ENCODE results near the gene GJA3.

The GJA3 gene

DNA sequence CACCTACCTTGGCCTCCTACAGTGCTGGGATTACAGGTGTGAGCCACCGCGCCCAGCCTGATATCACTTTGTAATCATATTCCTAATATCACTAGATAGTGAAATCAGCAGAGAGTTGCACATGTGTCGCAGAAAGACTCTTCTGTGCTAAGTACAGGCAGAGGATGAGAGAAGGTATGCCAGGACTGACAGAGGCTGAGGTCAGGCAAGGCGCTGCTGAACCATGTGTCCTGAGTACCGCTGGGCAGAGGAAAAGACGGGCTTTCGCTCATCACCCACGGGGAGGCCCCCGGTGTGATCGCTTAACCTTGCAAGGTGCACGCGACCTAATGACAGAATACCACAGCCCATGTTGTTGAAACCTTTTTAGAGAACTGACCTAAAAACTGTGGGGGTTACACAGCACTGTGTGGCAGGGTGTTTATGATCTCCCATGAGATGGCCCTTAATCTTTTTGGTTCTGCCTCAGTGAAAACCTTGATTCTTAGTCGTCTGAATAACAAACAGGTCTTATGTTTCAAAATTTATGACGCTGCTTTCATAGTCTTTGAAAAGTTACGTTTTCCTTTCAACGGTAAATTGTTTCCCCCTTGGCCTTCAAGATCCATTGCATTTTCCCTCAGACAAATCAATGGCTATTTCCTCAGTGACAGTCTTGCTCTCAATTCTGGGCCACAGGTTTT lies 12.2 kb downstream of the GJA3 start:
- DNase-seq = no peak

DNA sequence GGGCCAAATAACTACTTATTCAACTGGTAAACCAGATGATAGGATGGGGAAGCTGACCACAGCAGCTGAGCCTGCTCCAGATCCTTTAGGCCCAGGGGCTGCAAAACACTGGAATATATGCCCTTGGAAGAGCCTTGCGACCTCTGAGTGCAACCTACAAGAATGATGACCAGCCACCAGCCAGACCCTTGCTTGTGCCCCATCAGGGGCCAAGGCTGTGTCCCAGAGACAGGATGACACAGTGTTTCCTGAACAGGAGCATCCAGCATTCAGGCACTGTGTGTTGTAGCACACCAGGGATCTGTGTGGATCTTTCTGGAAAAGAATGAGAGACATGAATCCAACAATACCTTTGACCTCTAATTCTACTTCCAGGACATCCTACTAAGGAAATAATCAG lies 14.5 kb downstream of the GJA3 start:
- DNase-seq = no peak

DNA sequence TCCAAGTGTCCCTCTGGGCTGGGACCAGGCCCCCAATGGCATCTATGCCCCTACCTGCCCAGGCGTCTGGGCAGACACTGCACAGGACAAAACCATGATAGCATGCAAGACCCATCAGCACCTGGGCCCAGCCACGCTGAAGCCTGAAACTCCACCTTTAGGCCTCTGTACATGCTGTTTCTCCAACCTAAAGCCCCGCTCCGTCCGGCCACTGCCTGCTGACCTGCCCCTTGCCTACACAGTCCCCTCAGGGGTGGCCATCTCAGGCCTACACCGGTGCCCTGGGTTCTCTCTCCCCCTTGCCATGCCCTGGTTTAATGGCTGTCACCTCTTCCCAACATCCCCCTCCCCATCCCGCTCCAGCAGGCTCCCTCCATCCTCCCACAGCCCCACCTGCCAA lies 15.3 kb downstream of the GJA3 start:
- no peak for DNase-seq

DNA sequence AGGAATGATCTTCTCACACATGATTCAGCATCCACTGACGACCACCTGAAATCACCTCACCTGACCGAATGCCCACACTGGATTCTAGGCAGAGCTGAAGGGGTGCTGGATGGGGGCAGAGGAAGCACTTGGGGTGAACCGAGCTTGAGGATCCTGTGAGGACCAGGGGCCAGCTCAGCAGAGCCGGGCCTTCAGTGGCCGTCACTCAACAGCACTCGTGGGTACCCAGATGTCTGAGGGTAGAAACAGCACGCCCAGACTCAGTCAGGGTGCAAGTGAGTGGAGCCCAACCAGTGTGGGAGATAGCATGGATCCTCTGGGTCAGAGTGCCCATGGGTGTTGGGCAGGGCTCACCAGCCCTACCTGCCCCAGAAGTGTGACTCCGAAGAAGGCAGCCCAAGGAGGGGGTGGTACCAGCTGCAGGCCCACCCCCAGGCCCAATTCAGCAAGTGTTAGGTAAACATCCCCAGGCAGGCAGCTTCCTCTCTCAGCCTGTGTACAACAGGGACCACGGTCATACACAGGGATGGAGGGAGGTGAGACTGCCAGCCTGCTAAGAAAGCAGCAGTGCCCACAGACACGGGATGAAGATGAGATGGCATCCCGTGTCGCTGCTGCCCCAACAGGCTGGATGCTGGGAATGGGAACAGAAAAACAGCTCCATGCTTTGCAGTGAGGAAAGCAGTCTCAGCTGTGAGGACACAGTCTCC lies 16.6 kb downstream of the GJA3 start:
- no peak for DNase-seq

DNA sequence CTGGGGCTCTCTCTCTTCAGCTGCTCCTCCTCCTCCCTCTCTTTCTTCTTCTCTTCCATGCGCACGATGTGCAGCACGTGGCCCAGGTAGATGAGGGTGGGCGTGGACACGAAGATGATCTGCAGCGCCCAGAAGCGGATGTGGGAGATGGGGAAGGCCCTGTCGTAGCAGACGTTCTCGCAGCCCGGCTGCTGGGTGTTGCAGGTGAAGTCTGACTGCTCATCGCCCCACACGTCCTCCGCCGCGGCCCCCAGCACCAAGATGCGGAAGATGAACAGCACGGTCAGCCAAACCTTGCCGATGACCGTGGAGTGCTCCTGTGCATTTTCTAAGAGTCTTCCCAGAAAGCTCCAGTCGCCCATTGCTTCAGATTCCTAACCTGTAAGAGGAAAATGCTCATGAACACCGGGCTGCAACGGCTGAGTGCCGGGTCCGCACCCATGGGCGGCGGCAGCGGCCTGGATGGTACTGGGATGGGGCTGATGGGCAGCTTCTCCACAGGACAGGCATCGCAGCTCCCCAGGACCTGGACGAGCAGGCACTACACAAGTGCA lies 17.8 kb downstream of the GJA3 start:
- no peak for DNase-seq

DNA sequence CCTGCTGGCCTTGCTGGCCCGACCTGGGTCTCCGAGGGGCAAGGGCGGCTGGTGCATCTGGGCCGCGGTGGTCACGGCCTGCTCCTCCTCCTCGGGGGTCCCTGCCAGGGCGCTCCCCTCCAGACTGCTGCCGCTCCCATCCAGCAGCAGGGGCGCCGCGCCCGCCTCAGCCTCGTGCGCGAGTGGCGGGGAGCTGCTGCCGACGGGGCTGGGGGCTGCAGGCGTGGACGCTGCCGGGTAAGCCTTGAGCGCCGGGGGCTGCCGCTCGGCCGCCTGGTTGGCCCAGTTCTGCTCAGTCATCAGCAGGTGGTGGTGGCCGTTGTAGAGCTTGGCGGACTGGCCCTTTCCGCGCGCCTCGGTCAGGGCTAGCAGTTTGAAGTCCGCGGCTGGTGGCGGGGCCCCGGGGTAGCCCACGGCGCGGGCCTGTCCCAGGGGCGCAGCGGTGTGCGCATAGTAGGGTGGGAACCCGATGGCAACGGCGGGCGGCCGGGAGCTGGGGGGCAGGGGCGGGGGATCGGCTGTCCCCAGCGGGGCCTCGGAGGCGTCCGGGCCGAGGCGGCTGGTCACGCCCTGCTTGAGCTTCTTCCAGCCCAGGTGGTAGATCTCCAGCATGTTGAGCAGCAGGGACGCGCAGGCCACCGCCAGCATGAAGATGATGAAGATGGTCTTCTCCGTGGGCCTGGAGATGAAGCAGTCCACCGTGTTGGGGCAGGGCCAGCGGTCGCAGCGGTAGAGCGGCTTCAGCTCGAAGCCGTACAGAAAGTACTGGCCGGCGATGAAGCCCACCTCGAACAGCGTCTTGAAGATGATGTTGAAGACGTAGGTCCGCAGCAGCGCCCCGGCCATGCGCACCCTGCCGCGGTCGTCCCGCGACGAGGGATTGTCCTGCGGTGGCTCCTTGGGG lies 18.6 kb downstream of the GJA3 start:
- no peak for DNase-seq

DNA sequence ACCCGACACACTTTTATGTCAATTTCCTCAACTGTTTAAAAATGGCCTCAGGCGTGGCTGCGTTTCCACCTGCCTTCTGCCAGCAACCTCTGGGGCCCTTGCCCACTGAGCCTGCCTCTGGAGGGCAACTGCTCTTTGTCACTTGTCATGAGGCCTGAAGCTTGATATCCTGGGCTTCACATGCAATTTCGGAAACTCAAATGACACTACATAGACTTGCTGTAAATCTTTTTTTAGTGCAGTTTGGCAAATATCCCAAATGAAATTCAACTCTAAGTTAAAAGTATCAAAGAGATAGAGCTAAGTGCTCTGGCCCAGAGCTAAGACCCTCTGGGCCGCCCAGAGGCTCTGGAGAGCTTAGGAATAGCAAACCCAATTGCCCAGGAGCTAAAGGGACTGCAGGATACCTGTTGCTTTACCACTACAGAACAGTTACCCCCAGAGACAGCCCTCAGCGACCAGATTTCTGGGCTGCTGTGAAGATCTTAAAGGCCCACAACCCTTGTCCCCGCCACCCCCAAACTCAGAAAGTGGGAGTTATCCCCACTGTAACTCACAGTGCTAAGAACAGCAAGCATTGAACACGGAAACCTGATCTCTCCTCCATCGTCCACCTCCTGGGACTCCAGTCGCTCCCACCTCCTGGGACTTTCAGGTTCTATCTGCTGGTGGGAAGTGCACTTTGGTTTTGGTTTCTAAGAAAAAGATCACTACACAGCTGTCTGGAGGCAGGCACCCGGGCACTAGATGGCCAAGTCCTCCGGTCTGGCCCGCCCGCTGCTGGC lies 19.4 kb downstream of the GJA3 start:
- no peak for DNase-seq

DNA sequence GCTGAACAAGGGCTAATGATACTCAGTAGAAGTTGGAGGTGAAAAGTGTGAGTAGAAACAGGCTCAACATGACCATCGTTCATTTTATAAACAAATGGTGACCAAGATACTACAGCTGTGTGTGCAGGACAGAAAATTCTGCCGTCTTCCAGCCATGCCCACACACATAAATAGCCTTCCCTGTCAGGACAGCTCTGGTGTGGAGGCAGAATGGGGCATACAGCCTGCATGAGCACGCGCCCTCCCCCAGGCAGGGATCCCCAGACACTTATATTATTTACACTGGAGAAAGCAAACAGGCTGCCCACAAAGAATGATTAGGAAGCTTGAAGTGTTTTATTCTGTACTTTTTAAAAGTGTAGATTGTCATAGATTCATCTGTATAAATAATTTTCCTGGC lies 20.4 kb downstream of the GJA3 start:
- DNase-seq = peak in 1 of 2 experiments; percentile 8

DNA sequence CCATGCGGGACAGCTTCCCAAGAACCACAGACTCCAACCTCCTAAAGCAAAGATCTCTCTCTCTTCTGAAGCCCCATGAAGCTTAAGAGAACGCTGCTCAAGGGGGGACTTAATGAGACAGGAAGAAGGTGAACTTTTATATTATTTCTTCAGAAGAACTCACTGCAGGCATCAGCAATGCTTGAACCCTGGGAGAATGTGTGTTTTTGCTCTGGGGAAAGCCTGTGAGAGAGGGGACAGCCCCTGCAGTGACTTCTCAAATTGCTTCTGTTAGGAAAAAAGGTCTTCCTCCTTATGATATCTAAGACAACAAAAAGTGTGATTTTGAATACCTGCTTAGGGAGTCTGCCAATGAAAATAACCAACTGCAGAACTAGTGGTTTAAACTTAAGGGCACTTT lies 23.0 kb downstream of the GJA3 start:
- no peak for DNase-seq

DNA sequence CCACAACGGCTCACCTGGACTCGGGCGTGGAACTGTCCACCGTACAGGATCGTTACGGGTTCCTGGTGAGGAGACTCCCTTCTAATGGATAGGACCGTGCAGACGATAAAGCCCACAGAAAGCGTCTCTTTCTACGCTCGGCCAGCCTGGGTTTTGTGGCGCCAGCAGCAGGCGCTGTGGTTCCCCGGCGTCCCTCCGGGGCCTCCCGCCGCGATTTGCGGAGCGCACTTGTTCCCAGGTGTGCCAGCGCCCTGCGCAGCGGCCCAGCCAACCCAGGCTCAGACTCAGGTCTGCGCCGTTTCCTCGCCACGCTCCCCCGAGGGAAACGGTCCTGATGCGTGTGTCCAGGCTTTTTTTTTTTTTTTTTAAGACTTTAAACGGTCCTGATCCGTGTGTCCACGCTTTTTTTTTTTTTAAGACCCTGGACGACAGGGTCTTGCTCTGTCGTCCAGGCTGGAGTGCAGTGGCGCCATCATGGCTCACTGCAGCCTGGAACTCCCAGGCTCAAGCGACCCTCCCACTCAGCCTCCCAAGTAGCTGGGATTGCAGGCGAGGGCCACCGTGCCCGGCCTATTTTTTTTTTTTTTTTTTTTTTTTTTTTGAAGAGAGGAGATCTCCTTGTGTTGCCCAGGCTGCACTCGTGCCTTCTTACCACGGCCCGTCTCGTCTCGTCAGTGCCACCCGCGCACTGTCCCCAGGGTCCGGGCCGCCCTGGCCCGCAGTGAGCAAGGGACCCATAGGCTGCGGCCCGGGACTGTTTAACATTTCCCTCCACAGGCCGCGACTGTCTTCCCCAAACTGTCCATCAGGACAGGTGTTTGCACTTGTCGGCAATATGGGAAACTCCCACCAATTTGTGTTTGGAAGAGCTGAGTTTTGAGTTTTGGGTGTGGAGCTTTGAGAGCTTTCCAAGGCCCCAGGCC lies 23.8 kb downstream of the GJA3 start:
- no peak for DNase-seq

DNA sequence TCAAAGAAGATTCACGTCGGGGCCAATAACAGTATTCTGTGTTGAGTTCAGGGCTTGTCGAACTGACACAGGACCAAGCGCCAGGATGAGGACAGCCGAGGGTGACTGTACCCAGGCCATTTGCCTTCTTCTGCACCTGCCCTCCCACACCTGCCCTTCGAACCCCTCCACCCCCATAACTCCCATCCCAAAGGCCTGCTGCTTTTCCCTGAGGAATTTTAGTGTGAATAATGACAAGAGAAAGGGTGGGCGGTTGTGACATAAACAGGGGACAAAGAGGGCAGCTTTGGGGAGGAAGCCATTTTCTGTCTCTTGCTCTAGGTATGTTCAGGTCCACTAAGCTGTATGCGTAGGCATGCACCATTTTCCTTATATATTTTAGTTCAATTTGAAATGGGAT lies 26.1 kb downstream of the GJA3 start:
- DNase-seq = no peak

DNA sequence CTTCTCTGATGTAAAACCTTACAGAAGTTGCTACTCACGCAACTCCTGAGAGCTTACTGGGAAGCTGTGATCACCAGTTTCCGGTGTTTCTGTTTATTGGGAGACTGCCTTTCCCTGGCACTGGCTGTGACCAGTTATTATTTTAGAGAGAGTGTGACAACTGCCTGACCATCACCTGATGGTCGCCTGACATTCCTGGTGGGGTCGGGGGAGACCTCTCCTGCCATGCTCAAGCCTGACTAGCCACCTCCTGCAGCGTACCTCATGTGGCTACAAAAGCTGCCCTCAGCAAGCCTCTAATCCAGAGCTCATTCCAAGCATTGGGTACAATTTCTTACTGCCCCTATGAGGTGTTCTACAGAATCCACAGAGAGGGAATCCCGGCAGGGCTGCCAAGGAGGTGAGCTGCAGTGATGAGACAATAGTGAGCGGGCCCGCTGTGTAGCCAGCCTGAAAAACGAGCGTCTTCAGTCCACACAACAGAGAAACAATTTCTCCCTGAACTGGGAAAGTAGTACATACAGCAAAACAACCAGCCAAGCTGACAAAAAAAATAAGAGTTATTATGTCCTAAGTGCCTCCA lies 28.7 kb downstream of the GJA3 start:
- DNase-seq = no peak

DNA sequence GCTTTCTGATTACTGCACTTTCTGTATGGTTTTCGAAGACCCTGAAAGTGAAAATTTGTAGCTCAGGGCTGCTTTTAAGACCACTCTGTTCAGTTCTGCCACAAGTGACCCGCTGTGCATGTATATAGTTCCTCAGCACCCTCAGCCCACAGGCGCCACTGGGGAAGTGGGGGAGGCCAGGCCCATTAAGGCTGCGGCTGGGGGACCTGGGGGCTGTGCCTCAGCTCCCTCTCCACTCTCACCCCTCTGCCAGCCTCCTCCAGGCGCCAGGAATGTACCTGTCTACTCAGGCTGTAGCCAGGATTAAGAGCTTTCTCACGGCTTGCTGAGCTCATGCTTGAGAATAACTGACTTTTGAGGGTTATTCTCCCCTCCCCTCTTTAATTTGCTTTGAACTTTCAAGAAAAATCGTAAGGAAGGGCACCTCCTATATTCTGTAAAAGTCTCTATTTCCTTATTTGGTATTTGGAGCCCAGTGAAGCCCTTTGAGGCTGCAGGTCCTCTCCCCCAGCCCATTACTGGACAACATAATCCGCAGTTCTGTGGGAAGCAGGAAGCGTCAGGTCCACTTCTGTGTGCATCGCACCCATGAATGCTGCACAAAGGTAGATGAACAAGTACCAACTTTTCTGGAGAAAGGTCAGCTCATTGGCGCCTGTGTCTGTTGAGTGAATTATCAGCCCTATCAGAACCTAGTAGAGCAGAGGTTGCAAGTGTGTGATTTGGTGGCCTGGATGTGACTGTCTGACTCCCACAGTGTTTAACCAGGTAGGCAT lies 29.6 kb downstream of the GJA3 start:
- DNase-seq = no peak

DNA sequence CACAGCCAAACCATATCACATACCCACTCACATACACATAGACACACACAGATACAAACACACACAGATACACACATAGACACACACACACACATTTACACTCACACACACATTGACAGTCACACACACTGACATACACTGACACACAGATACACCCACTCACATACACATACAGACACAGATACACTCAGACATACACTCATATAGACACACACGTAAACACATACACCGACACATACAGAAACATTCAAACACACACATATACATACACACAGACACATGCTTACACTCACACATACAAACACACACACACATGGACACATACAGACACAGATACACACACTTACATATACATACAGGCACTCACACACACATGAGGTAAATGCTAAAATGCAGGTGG lies 30.2 kb downstream of the GJA3 start:
- DNase-seq = no peak

DNA sequence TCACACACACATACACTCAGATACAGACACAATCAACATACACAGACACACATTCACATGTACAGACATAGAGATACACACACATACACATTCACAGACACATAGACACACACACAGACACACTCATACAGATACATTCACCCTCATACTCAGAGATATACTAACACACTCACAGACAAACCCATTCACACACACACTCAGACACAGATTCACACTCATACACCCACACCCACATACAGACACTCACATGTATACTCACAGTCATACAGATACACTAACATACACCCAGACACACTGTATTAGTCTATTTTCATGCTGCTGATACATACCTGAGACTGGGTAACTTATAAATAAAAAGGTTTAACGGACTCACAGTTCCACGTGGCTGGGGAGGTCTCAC lies 30.8 kb downstream of the GJA3 start:
- no peak for DNase-seq

DNA sequence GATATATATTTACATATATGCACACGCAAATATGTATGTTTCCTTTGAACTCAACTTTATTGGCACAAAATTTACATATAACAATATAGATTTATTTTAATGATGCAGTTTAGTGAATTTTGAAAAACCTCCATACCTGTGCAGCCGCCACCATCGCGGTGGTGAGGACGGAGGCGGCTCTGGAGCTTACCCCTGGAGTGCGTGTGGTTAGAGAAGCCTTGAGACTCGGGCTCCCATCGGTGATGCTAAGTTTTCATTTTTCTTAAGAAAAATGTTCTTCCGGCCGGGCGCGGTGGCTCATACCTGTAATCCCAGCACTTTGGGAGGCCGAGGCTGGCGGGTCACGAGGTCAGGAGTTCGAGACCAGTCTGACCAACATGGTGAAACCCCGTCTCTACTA lies 31.8 kb downstream of the GJA3 start:
- no peak for DNase-seq

DNA sequence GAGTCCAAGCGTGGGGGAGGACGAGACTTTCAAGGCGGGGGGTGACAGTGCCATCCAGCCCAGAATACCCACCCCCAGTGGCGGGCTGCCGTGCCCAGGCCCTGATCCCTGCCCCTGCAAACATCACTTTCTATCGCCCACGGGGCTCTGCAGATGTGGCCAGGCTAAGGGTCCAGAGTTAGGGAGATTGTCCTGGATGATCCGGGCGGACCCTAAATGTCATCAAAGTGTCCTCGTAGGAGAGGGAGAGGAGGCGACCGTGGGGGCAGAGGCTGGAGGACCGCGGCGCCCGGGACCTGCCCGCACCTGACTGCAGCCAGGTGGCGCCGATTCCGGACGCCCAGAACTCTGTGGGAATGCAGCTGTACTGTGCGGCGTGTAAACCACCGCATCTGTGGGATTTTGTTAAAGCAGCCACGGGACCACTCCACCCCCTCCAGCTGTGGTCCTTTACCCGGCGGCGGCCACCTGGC lies 32.4 kb downstream of the GJA3 start:
- DNase-seq = no peak

DNA sequence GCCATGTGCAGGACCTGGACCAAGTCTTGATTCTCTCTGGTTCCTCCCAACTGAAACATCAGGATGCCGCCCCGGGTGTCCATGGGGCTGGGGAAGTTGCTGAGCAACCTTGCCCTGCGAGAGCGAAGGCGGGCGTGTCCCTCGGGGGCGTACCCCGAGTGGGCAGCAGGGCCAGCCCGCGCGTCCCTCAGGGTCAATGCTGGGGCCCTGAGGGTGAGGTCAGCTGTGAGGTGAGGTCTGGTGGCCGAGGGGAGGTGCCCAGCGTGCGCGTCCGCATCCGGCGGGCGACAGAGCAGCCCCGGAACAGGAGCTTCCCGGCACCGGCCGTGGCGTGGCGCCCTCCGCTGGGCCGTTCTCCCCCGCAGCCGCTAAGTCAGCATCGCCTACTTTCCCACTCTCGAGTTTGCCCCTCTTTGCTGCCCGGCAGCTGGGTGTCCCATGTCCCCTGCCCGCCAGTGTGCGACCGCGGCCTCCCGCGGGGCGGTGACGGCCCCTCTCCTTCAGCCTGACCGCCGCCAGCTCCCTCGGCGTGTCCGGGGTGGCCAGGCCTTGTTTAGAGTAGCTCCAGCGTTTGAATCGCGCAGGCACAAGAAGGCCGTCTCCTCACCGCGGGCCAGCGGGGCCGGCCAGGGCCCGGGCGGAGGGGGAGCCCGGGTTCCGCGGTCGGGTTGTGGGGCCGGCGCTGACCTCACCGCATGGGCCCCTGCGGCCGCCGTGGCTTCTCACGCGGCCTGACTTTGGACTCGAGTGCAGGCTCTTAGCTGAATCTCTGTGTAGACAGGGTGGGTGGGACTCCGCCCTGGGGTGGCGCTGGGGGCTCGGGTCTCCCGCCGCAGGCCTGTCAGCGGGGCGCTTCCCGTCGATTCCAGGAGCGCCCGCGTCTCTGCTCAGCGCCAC lies 33.0 kb downstream of the GJA3 start:
- DNase-seq = no peak

DNA sequence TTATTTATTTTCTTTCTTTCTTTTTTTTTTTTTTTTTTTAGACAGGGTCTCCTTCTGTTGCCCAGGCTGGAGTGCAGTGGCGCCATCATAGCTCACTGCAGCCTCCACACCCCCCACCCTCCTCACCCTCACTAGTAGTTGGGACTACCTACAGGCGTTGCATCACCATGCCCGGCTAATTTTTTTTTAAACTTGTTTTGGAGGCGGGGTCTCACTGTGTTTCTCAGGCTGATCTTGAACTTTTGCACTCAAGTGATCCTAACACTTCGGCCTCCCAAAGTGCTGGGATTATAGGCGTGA lies 33.6 kb downstream of the GJA3 start:
- no peak for DNase-seq

All from SHP77 (cell line).